GM19099 (cell line): ENCODE data around the gene PRCC.

ENCODE experiments used
- POLR2A ChIP-seq: IDR thresholded peaks from 3 replicates; pipeline ENCODE4 v1.6.1; 2011; ENCODE audit warnings: low read depth; ENCODE audit not compliant: insufficient read length; ENCODE audit errors: extremely low read depth

The PRCC gene

GRCh38 chr1:156767101-156767878, at the start of gene PRCC:
Gene PRCC, plus strand, starts transcription at chr1:156767535. Its CDS starts 237 bp downstream, at chr1:156767772.
- TF ChIP-seq POLR2A = peak; percentile 65

- TF ChIP-seq POLR2A = no peak
Measured at GRCh38 chr1:156721131-156721530, 46.2 kb upstream of the PRCC start.

- TF ChIP-seq POLR2A = no peak
Measured at GRCh38 chr1:156721535-156721934, 45.8 kb upstream of the PRCC start.

GRCh38 chr1:156725683-156726280, 41.6 kb upstream of the PRCC start:
- TF ChIP-seq POLR2A = no peak

- no peak for TF ChIP-seq POLR2A
Measured at GRCh38 chr1:156726549-156727226, 40.6 kb upstream of the PRCC start.

- TF ChIP-seq POLR2A = no peak
Measured at GRCh38 chr1:156727492-156727891, 39.8 kb upstream of the PRCC start.

- TF ChIP-seq POLR2A = peak; percentile 86
Measured at GRCh38 chr1:156727926-156728598, 39.3 kb upstream of the PRCC start, which contains the start of gene METTL25B. Gene METTL25B, plus strand, starts transcription at chr1:156728469. Its CDS starts 636 bp downstream, at chr1:156729105.

- peak; percentile 45 for TF ChIP-seq POLR2A
Measured at GRCh38 chr1:156728599-156729462, 38.5 kb upstream of the PRCC start, which contains the start of gene ISG20L2. Gene ISG20L2, minus strand, starts transcription at chr1:156728766. Its CDS starts 1,114 bp downstream, at chr1:156727652.

- TF ChIP-seq POLR2A = no peak
Measured at GRCh38 chr1:156733989-156734584, 33.2 kb upstream of the PRCC start.

- no peak for TF ChIP-seq POLR2A
Measured at GRCh38 chr1:156738407-156738806, 28.9 kb upstream of the PRCC start.

GRCh38 chr1:156738916-156739315, 28.4 kb upstream of the PRCC start:
- TF ChIP-seq POLR2A = no peak

GRCh38 chr1:156740237-156740740, 27.0 kb upstream of the PRCC start:
- no peak for TF ChIP-seq POLR2A

GRCh38 chr1:156740741-156741480, 26.4 kb upstream of the PRCC start, which contains the start of gene MRPL24:
Gene MRPL24, minus strand, starts transcription at chr1:156741088. Its CDS starts 2,384 bp downstream, at chr1:156738704.
- TF ChIP-seq POLR2A = peak; percentile 77
